HG02852 (cell line): ENCODE data around the gene SYNGAP1.
"Not testable (repeated sequence)": the region's sequence is repeated elsewhere in the genome, so short reads cannot be mapped to it uniquely, and the experiment has no call there.

ENCODE experiments used
- ATAC-seq: cut with Tn5 transposase; IDR thresholded peaks from one replicate; pipeline ENCODE4 v1.9.1; 2021; ENCODE audit warnings: mild to moderate bottlenecking, moderate library complexity; ENCODE audit not compliant: unreplicated experiment

Gene SYNGAP1

GRCh38 chr6:33459226-33459625, 39.4 kb downstream of the SYNGAP1 start:
- no peak for ATAC-seq

GRCh38 chr6:33466075-33466735, 46.3 kb downstream of the SYNGAP1 start:
- ATAC-seq, result no peak

- no peak for ATAC-seq
These were observed 47.2 kb downstream of the SYNGAP1 start for GRCh38 chr6:33467091-33467490.

- no peak for ATAC-seq
These were observed 49.8 kb downstream of the SYNGAP1 start for GRCh38 chr6:33469661-33470060.

- no peak for ATAC-seq
These were observed 58.0 kb downstream of the SYNGAP1 start for GRCh38 chr6:33477864-33478263.

GRCh38 chr6:33481192-33481591, 61.3 kb downstream of the SYNGAP1 start:
- no peak for ATAC-seq

GRCh38 chr6:33482620-33483019, 62.8 kb downstream of the SYNGAP1 start:
- ATAC-seq, result not testable (repeated sequence)

GRCh38 chr6:33483678-33484077, 63.8 kb downstream of the SYNGAP1 start:
- no peak for ATAC-seq

GRCh38 chr6:33484673-33485262, 64.9 kb downstream of the SYNGAP1 start:
- not testable (repeated sequence) for ATAC-seq

GRCh38 chr6:33485680-33486079, 65.8 kb downstream of the SYNGAP1 start:
- not testable (repeated sequence) for ATAC-seq

- no peak for ATAC-seq
These were observed 68.5 kb downstream of the SYNGAP1 start for GRCh38 chr6:33488339-33488738.

- ATAC-seq, result no peak
These were observed 70.3 kb downstream of the SYNGAP1 start for GRCh38 chr6:33490198-33490597.

- no peak for ATAC-seq
These were observed 70.8 kb downstream of the SYNGAP1 start for GRCh38 chr6:33490621-33491020.

- ATAC-seq, result no peak
These were observed 72.2 kb downstream of the SYNGAP1 start for GRCh38 chr6:33492093-33492492.

GRCh38 chr6:33497157-33497556, 77.3 kb downstream of the SYNGAP1 start:
- ATAC-seq, result no peak

- no peak for ATAC-seq
These were observed 82.6 kb downstream of the SYNGAP1 start for GRCh38 chr6:33502486-33502885.

GRCh38 chr6:33504486-33504885, 84.6 kb downstream of the SYNGAP1 start:
- no peak for ATAC-seq
